GM23248 (cell line): Measurements from ENCODE around the gene FBXW4.

Experiments used
- EZH2 ChIP-seq: fragments of 200-600 bp; sonication (generic); IDR thresholded peaks from 2 replicates; pipeline ENCODE4 v1.6.1; 2018; ENCODE audit warnings: antibody characterized with exemption, mild to moderate bottlenecking; ENCODE audit not compliant: insufficient read depth, poor library complexity, severe bottlenecking
- EZH2phosphoT487 ChIP-seq: fragments of 200-600 bp; sonication (generic); IDR thresholded peaks from 2 replicates; pipeline ENCODE4 v1.6.1; 2018; ENCODE audit warnings: antibody characterized with exemption, moderate library complexity, mild to moderate bottlenecking, low read depth; ENCODE audit not compliant: insufficient read depth

- no peak for TF ChIP-seq EZH2
- no peak for TF ChIP-seq EZH2phosphoT487
These were observed 107.0 kb downstream of the FBXW4 start, which contains the start of the genes DPCD and POLL for GRCh38 chr10:101587725-101588653.
